Measurements from ENCODE around the gene TMED7.

Gene TMED7

GRCh38 chr5:115589043-115589442 lies 36.8 kb downstream of the TMED7 start:
- Histone ChIP-seq H3K36me3 (ENCODE audit: insufficient read depth, low read length) (no peaks in the 10 kb centered on the region), H3K9me3 (ENCODE audit: low read length) (no peaks in the 10 kb centered on the region), H2AFZ (ENCODE audit: low read depth, low read length) (no peak overlapping the region), H3K27me3 (ENCODE audit: insufficient read depth, low read length) (no peaks in the 10 kb centered on the region), H3K4me1 (ENCODE audit: insufficient read depth, low read length) (no peaks in the 10 kb centered on the region), H3K4me3 (ENCODE audit: low read length) (no peak overlapping the region)

GRCh38 chr5:115588640-115589039 lies 37.2 kb downstream of the TMED7 start:
- no peaks in the 10 kb centered on the region for H3K36me3 ChIP-seq (ENCODE audit: insufficient read depth, low read length)
- H2AFZ ChIP-seq (ENCODE audit: low read depth, low read length), result no peak overlapping the region
- no peak overlapping the region for H3K4me3 ChIP-seq (ENCODE audit: low read length)
- no peaks in the 10 kb centered on the region for H3K4me1 ChIP-seq (ENCODE audit: insufficient read depth, low read length)
- H3K9me3 ChIP-seq (ENCODE audit: low read length), result no peaks in the 10 kb centered on the region
- no peaks in the 10 kb centered on the region for H3K27me3 ChIP-seq (ENCODE audit: insufficient read depth, low read length)

GRCh38 chr5:115586525-115587146 lies 39.2 kb downstream of the TMED7 start:
- no peak overlapping the region for H2AFZ ChIP-seq (ENCODE audit: low read depth, low read length)
- H3K9me3 ChIP-seq (ENCODE audit: low read length), result no peaks in the 10 kb centered on the region
- no peaks in the 10 kb centered on the region for H3K4me1 ChIP-seq (ENCODE audit: insufficient read depth, low read length)
- H3K4me3 ChIP-seq (ENCODE audit: low read length), result no peak overlapping the region
- no peaks in the 10 kb centered on the region for H3K36me3 ChIP-seq (ENCODE audit: insufficient read depth, low read length)
- H3K27me3 ChIP-seq (ENCODE audit: insufficient read depth, low read length), result no peaks in the 10 kb centered on the region

GRCh38 chr5:115585265-115585664 lies 40.6 kb downstream of the TMED7 start:
- no peak overlapping the region for H3K4me3 ChIP-seq (ENCODE audit: low read length)
- H3K36me3 ChIP-seq (ENCODE audit: insufficient read depth, low read length), result no peaks in the 10 kb centered on the region
- H3K9me3 ChIP-seq (ENCODE audit: low read length), result no peaks in the 10 kb centered on the region
- H2AFZ ChIP-seq (ENCODE audit: low read depth, low read length), result no peak overlapping the region
- H3K27me3 ChIP-seq (ENCODE audit: insufficient read depth, low read length), result no peaks in the 10 kb centered on the region
- no peaks in the 10 kb centered on the region for H3K4me1 ChIP-seq (ENCODE audit: insufficient read depth, low read length)

DNA sequence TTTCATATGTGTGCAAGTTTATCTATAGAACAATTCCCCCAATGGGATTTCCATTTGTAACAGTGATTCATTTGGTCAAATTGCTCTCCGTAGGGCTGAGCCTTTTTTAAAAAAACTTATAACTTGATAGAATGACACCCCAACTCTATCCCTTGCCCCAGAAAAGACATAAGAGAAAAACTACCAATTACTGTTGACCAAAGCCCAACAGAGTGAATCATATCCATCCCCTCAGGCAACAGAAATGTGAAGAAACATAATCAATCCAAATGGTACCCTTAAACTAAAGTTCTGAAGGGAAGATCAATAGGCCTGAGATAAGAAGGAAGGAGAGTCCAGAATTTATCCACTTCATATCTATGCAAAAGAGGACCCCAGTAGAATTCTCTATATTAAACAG lies 41.3 kb downstream of the TMED7 start:
- H3K27me3 ChIP-seq (ENCODE audit: insufficient read depth, low read length), result no peaks in the 10 kb centered on the region
- no peaks in the 10 kb centered on the region for H3K9me3 ChIP-seq (ENCODE audit: low read length)
- H3K4me3 ChIP-seq (ENCODE audit: low read length), result no peak overlapping the region
- no peak overlapping the region for H2AFZ ChIP-seq (ENCODE audit: low read depth, low read length)
- no peaks in the 10 kb centered on the region for H3K36me3 ChIP-seq (ENCODE audit: insufficient read depth, low read length)
- H3K4me1 ChIP-seq (ENCODE audit: insufficient read depth, low read length), result no peaks in the 10 kb centered on the region

- no peaks in the 10 kb centered on the region for H3K27me3 ChIP-seq (ENCODE audit: insufficient read depth, low read length)
- peaks cover 3% of the 10 kb centered on the region for H3K4me1 ChIP-seq (ENCODE audit: insufficient read depth, low read length)
- H3K4me3 ChIP-seq (ENCODE audit: low read length), result no peak overlapping the region
- H3K9me3 ChIP-seq (ENCODE audit: low read length), result no peaks in the 10 kb centered on the region
- H2AFZ ChIP-seq (ENCODE audit: low read depth, low read length), result no peak overlapping the region
- no peaks in the 10 kb centered on the region for H3K36me3 ChIP-seq (ENCODE audit: insufficient read depth, low read length)
Observed at GRCh38 chr5:115583474-115583873, 42.4 kb downstream of the TMED7 start.

GRCh38 chr5:115580941-115581340 lies 44.9 kb downstream of the TMED7 start:
- H3K9me3 ChIP-seq (ENCODE audit: low read length), result no peaks in the 10 kb centered on the region
- H3K4me1 ChIP-seq (ENCODE audit: insufficient read depth, low read length), result peaks cover 3% of the 10 kb centered on the region
- no peak overlapping the region for H2AFZ ChIP-seq (ENCODE audit: low read depth, low read length)
- H3K4me3 ChIP-seq (ENCODE audit: low read length), result no peak overlapping the region
- no peaks in the 10 kb centered on the region for H3K36me3 ChIP-seq (ENCODE audit: insufficient read depth, low read length)
- H3K27me3 ChIP-seq (ENCODE audit: insufficient read depth, low read length), result no peaks in the 10 kb centered on the region

GRCh38 chr5:115579747-115580173 lies 46.1 kb downstream of the TMED7 start:
- H3K4me1 ChIP-seq (ENCODE audit: insufficient read depth, low read length), result peaks cover 3% of the 10 kb centered on the region
- no peaks in the 10 kb centered on the region for H3K27me3 ChIP-seq (ENCODE audit: insufficient read depth, low read length)
- H3K36me3 ChIP-seq (ENCODE audit: insufficient read depth, low read length), result no peaks in the 10 kb centered on the region
- H3K9me3 ChIP-seq (ENCODE audit: low read length), result no peaks in the 10 kb centered on the region
- no peak overlapping the region for H2AFZ ChIP-seq (ENCODE audit: low read depth, low read length)
- no peak overlapping the region for H3K4me3 ChIP-seq (ENCODE audit: low read length)

GRCh38 chr5:115579216-115579615 lies 46.6 kb downstream of the TMED7 start:
- no peak overlapping the region for H3K4me3 ChIP-seq (ENCODE audit: low read length)
- no peaks in the 10 kb centered on the region for H3K27me3 ChIP-seq (ENCODE audit: insufficient read depth, low read length)
- H3K36me3 ChIP-seq (ENCODE audit: insufficient read depth, low read length), result no peaks in the 10 kb centered on the region
- H3K9me3 ChIP-seq (ENCODE audit: low read length), result no peaks in the 10 kb centered on the region
- H3K4me1 ChIP-seq (ENCODE audit: insufficient read depth, low read length), result peaks cover 3% of the 10 kb centered on the region
- H2AFZ ChIP-seq (ENCODE audit: low read depth, low read length), result no peak overlapping the region

GRCh38 chr5:115578657-115579056 lies 47.2 kb downstream of the TMED7 start:
- H3K9me3 ChIP-seq (ENCODE audit: low read length), result no peaks in the 10 kb centered on the region
- H3K4me3 ChIP-seq (ENCODE audit: low read length), result no peak overlapping the region
- H3K36me3 ChIP-seq (ENCODE audit: insufficient read depth, low read length), result no peaks in the 10 kb centered on the region
- H3K4me1 ChIP-seq (ENCODE audit: insufficient read depth, low read length), result peaks cover 3% of the 10 kb centered on the region
- H3K27me3 ChIP-seq (ENCODE audit: insufficient read depth, low read length), result no peaks in the 10 kb centered on the region
- no peak overlapping the region for H2AFZ ChIP-seq (ENCODE audit: low read depth, low read length)

DNA sequence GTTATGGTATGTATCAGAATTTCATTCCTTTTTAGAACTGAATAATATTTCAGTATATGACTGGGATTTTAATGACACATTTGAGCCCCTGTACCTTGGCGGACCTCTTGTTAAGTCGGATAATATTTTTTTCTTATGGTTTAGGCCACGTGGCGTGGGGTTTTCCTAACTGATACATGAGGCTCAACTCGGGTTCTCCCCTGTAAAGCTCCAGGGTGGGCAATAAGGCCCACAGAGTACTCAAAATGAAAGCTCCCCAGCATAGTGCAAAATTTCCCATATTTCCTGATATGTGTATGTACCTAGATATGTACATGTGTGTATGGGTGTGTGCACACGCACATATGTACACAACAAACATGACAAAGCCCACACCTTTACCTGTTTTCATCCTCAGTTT lies 48.1 kb downstream of the TMED7 start:
- Histone ChIP-seq H3K9me3 (ENCODE audit: low read length) (no peaks in the 10 kb centered on the region), H3K36me3 (ENCODE audit: insufficient read depth, low read length) (no peaks in the 10 kb centered on the region), H3K4me1 (ENCODE audit: insufficient read depth, low read length) (peaks cover 7% of the 10 kb centered on the region), H3K4me3 (ENCODE audit: low read length) (no peak overlapping the region), H2AFZ (ENCODE audit: low read depth, low read length) (no peak overlapping the region), H3K27me3 (ENCODE audit: insufficient read depth, low read length) (no peaks in the 10 kb centered on the region)

DNA sequence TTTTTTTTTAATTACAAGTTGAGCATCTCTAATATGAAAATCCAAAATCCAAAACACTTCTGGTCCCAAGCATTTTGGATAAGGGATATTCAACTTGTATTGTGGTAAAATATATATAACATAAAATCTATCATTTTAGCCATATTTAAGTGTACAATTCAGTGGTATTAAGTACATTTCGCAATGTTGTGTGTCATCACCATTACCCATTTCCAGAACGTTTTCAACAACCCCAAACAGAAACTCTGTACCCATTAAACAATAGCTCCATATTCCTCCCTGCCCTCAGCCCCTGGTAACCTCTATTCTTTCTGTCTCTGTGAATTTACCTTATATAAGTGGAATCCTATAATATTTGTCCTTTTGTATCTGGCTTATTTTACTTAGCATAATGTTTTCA lies 48.5 kb downstream of the TMED7 start:
- Histone ChIP-seq H3K4me1 (ENCODE audit: insufficient read depth, low read length) (peaks cover 11% of the 10 kb centered on the region), H3K9me3 (ENCODE audit: low read length) (no peaks in the 10 kb centered on the region), H3K36me3 (ENCODE audit: insufficient read depth, low read length) (no peaks in the 10 kb centered on the region), H3K4me3 (ENCODE audit: low read length) (no peak overlapping the region), H2AFZ (ENCODE audit: low read depth, low read length) (no peak overlapping the region), H3K27me3 (ENCODE audit: insufficient read depth, low read length) (no peaks in the 10 kb centered on the region)

DNA sequence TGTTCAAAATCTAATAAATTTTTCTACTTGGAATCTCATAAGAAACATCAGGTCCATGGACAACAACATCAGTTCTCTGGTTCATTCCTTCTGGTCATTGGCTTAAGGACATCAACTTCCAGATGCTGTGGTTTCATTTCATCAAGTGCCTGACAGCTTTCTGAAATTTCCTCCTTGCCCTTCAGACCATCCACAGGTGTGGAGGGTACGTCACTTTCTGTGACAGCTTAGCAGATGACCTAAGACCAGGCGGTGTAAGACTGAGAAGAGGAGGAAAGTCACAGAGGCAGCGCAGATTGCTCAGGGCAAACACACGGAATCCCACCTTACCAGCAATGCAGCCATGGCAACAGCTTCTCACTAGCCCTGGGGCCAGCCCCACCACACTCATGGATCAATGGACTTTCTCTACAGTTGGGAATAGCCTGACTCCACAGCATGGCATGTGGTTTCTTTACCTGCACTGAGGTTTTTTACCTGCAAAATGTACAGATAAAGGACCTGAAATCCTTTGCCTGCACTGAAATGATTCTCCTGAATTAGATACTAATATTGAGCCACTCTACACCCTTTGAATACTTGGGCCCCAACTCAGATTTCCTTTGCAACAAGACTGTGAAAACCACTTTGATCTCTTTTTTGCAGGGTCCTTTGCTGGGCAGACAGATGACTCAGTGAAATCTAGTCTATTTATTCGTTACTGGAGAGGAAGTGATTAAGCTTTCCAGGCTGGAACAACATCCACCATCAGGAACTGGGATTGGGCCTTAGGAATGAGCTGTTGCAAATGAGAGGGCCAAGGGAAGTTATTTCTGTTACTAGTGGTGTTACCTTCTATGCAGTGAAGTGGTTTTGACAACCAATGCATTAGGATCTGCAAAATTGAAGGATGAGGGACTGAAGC lies 50.4 kb downstream of the TMED7 start:
- Histone ChIP-seq H2AFZ (ENCODE audit: low read depth, low read length) (no peak overlapping the region), H3K4me3 (ENCODE audit: low read length) (no peak overlapping the region), H3K36me3 (ENCODE audit: insufficient read depth, low read length) (no peaks in the 10 kb centered on the region), H3K4me1 (ENCODE audit: insufficient read depth, low read length) (peaks cover 22% of the 10 kb centered on the region), H3K9me3 (ENCODE audit: low read length) (no peaks in the 10 kb centered on the region), H3K27me3 (ENCODE audit: insufficient read depth, low read length) (no peaks in the 10 kb centered on the region)

Measured in neuron (in vitro differentiated cells).